HG03064 (cell line): ENCODE data around the gene CCDC136.

Source experiments
- ATAC-seq: cut with Tn5 transposase; IDR thresholded peaks from one replicate; pipeline ENCODE4 v1.9.1; 2021; ENCODE audit warnings: low read depth; ENCODE audit not compliant: unreplicated experiment

CCDC136 gene

GRCh38 chr7:128801667-128802418, 10.1 kb downstream of the CCDC136 start:
- ATAC-seq: no peak

GRCh38 chr7:128804484-128804883, 12.7 kb downstream of the CCDC136 start:
- ATAC-seq: no peak

DNA sequence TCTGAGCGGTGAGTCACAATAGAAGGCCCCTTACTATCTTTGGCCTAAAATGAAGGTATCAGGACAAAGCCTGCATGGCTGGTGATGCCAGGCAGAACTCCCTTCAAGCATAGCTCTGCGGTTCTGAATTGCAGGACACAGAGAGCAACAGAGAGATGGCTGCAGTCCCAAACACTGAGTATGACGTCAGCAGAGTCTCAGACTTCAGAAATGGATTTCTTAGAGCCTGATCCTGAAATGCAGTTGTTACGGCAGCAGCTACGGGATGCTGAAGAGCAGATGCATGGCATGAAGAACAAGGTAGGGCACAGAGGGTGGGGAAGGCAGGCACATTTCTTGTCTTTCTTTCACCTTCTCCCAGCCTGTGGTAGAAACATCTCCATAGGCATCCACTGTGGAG, 13.5 kb downstream of the CCDC136 start:
- no peak for ATAC-seq

DNA sequence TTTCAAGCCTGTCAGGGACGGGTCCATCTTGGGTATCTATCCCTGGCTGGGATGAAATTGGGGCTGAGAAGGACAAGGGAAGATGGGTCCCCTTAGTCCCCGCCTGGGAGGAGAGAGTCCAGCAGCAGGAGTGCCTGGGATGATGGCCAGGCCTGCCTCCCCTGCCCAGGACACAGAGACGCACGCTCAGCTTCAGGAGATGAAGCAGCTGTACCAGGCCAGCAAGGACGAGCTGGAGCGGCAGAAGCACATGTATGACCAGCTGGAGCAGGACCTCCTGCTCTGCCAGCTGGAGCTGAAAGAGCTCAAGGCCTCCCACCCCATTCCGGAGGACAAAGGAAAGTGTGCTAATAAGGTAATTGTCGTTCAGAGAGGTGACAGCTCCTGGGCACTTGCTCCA, 15.4 kb downstream of the CCDC136 start:
- no peak for ATAC-seq

- no peak for ATAC-seq
Measured at GRCh38 chr7:128809363-128809762, 17.6 kb downstream of the CCDC136 start.

DNA sequence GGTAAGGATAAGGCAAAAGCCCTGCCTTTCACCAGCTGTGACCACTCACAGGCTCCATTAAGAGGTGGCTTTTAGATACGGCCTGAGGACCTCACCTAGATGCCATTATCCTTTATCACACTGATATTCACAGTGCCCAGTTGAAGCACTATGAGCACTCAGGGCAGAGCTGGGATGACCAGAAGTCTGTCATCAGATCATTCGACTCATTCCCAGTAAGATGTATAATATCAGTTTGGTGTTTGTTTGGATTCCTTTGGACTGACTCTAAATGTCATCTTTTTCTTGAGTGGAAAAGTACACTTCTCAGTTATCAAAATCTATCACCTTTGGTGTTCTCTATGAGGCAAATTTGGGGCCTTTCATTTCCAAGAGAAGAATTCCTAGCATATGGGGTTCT, 18.7 kb downstream of the CCDC136 start:
- no peak for ATAC-seq

GRCh38 chr7:128810997-128811396, 19.2 kb downstream of the CCDC136 start:
- ATAC-seq: no peak

- no peak for ATAC-seq
Measured at GRCh38 chr7:128811631-128812430, 20.1 kb downstream of the CCDC136 start.

DNA sequence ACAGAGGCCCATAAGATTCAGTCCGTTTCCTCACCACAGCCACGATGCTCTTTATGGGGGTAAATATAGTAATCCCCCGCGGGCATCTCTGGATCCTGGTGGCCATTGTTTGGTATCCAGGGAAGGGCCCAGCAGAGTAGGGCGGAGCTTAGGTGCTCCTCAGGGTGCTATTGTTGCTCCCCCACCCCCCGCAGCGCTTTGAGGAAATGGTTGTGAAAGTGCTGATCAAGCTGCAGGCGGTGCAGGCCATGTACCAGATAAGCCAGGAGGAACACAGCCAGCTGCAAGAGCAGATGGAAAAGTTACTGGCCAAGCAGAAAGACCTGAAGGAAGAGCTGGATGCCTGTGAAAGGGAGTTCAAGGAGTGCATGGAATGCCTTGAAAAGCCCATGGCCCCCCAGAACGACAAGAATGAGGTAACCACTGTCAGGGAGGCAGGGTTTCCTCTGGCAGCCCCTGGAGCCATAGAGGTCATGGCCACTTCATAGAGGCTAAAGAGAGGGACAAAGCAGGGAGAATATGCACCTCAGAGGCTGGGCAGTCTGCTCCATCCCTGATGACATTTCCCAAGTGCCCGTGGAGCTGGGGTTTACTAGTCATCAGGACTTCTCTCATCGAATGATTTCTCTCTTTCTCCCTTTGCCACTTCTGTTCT, 20.9 kb downstream of the CCDC136 start:
- no peak for ATAC-seq

DNA sequence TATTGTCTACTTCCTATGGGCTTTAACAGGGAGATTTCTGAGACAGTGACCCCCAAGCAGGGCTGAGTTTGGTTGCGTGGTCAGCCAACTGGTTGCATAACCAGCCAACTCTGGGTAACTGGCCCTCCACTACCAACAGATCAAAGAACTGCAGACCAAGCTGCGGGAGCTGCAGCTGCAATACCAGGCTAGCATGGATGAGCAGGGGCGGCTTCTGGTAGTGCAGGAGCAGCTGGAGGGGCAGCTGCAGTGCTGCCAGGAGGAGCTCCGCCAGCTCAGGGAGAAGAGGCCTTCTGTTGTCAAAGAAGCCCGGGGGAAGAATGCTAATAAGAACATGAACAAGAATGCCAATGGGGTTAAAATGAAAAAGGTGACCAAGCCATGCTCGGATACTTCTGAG, 22.7 kb downstream of the CCDC136 start:
- ATAC-seq: no peak

GRCh38 chr7:128815289-128815942, 23.6 kb downstream of the CCDC136 start:
- no peak for ATAC-seq

DNA sequence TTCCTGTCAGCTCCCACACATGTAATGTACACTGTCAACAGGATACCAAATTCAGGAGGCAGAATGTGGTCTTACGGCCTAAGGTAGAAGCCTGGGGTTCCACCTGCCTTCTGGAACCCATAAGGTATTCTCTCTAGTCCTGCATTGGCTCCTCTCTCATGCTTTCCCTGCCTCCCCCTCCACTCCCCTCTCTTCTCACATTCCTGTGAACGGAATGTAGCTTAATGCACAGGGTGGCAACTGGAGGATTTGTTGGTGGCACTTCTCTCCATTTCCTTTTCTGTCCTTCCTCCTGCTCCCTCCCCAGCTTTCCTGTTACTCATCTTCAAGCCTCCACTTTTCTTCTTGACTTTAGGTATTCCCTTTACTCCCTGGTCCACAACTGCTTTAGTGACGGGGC, 26.9 kb downstream of the CCDC136 start:
- ATAC-seq: no peak

DNA sequence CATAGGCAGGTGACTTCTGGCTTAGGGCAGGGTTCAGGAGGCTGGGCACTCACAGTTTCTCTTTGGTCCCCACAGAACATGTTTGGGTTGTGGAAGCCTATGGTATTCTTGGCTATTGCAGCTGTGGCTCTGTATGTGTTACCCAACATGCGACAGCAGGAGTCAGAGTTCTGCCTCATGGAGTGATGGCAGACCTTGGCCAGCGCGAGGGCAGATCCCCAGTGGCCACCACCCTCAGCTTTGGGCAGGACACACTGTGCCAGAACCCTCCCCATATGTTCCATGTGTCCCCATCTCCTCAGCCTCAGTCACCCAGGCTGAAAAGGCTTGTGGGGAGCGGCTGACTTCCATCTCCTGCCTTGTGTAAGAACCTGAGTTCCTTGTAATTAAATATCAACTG, 30.0 kb downstream of the CCDC136 start:
- no peak for ATAC-seq

DNA sequence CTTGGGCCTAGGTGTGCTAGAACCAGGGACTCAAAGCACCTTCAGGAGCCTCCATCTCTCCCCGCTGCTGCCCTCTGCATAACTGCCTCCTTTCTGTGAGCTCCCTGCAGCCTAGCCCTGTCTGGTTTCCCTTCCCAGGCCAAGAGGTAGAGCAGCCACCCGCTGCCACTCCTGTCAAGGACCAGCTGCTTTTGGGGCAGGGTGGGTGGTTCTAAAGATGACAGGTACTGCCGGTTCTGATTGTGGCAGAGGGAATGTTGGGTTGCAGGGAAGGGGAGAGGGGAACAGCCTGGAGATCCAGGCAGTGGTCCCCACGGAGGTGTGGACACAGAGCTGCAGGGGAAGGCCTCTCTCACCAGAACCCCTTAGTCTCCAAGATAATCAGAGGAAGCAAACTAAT, 34.7 kb downstream of the CCDC136 start:
- no peak for ATAC-seq

DNA sequence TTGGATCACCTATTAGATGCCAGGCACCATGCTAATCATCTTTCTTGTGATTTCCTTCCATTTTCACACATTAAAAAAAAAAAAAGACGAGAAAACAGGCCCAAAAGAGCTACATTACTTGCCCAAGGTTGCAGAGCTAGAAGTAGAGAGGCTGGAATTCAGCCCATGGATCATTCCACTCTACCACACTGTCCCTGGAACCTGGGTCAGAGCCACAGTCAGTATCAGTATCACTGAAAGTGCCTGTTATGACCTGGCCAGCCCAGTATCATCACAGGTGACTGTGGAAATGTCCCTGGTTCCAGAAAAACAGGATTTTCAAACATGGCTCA, 35.1 kb downstream of the CCDC136 start:
- ATAC-seq: no peak

GRCh38 chr7:128827248-128827958, 35.6 kb downstream of the CCDC136 start:
- ATAC-seq: no peak

GRCh38 chr7:128827971-128828711, 36.4 kb downstream of the CCDC136 start:
- no peak for ATAC-seq

DNA sequence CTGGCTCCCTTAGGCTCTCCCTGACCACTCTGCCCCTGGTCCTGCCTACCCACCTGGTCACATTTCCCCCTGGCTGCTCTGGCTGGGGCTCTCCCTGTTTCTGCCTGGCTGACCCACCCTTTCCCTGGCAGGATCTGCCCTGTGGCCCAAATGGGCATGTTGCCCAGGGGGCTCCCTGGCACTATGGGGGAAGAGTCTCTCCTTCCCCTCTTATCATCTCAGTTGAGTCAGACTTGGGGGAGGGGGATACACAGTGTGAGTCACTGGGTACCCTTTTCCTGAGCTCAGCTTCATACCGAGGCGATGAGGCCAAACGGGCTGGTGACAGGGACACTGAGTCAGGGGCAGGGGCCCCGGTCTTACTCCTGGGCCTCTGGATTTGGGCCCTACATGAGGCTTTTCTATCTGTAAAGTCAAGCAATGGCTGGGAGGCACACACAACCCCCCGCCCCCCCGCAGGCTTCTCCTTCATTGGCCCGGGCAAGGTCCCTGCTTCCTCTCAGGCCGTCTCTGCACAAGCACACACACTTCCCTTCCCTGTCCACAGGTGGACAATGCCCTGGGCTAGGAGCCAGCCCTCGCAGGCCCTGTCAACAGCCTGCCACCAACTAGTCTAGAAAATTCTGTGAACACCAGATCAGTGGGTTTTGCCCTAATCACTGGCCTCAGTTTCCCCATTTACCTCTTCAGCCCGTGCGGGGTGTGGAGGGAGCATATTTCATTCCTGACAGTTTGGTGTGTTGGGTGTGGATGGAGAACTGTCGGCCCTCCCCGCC, 37.8 kb downstream of the CCDC136 start:
- no peak for ATAC-seq
